ENCODE results near the gene TMEM178B. TPM values are rescaled to one million over a fixed set of nuclear protein-coding genes. Genes with fewer than 3 reads are reported as not detected.

TMEM178B gene
- total RNA-seq, 2 donors from 2014 or later = 1.7 to 4.1 TPM

- Histone ChIP-seq H3K9ac (ENCODE audit: extremely low read depth, low read length, poor library complexity, severe bottlenecking) (no peak overlapping the region), H3K27ac (ENCODE audit: low read depth, low read length) (no peak overlapping the region), H3K9me3 (ENCODE audit: control insufficient read depth, low read length) (no peaks in the 10 kb centered on the region), H3K36me3 (ENCODE audit: control insufficient read depth, insufficient read depth, low read length) (no peaks in the 10 kb centered on the region), H3K4me3 (ENCODE audit: low read length) (no peak overlapping the region), H3K4me1 (ENCODE audit: control insufficient read depth, insufficient read depth, low read length) (no peaks in the 10 kb centered on the region), H3K27me3 (ENCODE audit: control insufficient read depth, insufficient read depth, low read length, poor library complexity, severe bottlenecking) (peaks cover 8% of the 10 kb centered on the region)
- Mint-ChIP-seq H3K4me1 (no peaks in the 10 kb centered on the region), H3K4me3 (no peak overlapping the region), H3K27me3 (ENCODE audit: insufficient read depth) (no peaks in the 10 kb centered on the region), H3K36me3 (ENCODE audit: low read depth) (no peaks in the 10 kb centered on the region), H3K9me3 (no peaks in the 10 kb centered on the region), H3K27ac (no peak overlapping the region)
- WGBS, 2 experiments (ENCODE audit: insufficient coverage in 1 of 2, insufficient read length in 1 of 2) = 64 to 70% methylated on average over 4 to 5 of the region's 5 CpGs
- TF ChIP-seq CTCF (conservative IDR thresholded peaks at IDR 0.05) = peak; percentile 72
- peak; percentile 78 for DNase-seq
Observed at GRCh38 chr7:141231018-141231792, 157.3 kb downstream of the TMEM178B start.

- H3K4me1 ChIP-seq (ENCODE audit: control insufficient read depth, insufficient read depth, low read length) = no peaks in the 10 kb centered on the region
- no peak for TF ChIP-seq CTCF (conservative IDR thresholded peaks at IDR 0.05)
- H3K27ac ChIP-seq (ENCODE audit: low read depth, low read length) = no peak overlapping the region
- H3K36me3 ChIP-seq (ENCODE audit: control insufficient read depth, insufficient read depth, low read length) = no peaks in the 10 kb centered on the region
- H3K27me3 ChIP-seq (ENCODE audit: control insufficient read depth, insufficient read depth, low read length, poor library complexity, severe bottlenecking) = peaks cover 8% of the 10 kb centered on the region
- no peak overlapping the region for H3K4me3 ChIP-seq (ENCODE audit: low read length)
- peaks cover 4% of the 10 kb centered on the region for H3K4me1 Mint-ChIP-seq
- no peaks in the 10 kb centered on the region for H3K27me3 Mint-ChIP-seq (ENCODE audit: insufficient read depth)
- H3K9me3 ChIP-seq (ENCODE audit: control insufficient read depth, low read length) = no peaks in the 10 kb centered on the region
- H3K9me3 Mint-ChIP-seq = no peaks in the 10 kb centered on the region
- no peak overlapping the region for H3K9ac ChIP-seq (ENCODE audit: extremely low read depth, low read length, poor library complexity, severe bottlenecking)
- DNase-seq = no peak
- no peak overlapping the region for H3K27ac Mint-ChIP-seq
- 83 to 100% methylated on average over 1 to 4 of the region's 4 CpGs for WGBS, 2 experiments (ENCODE audit: insufficient coverage in 1 of 2, insufficient read length in 1 of 2)
- H3K36me3 Mint-ChIP-seq (ENCODE audit: low read depth) = no peaks in the 10 kb centered on the region
- H3K4me3 Mint-ChIP-seq = no peak overlapping the region
Observed at GRCh38 chr7:141232286-141233051, 158.6 kb downstream of the TMEM178B start.

GRCh38 chr7:141234335-141235105, 160.7 kb downstream of the TMEM178B start:
- WGBS, 2 experiments (ENCODE audit: insufficient coverage in 1 of 2, insufficient read length in 1 of 2) = 85 to 93% methylated on average over 5 to 8 of the region's 8 CpGs
- H3K4me1 Mint-ChIP-seq = peaks cover 10% of the 10 kb centered on the region

More at GRCh38 chr7:141234335-141235105, 160.7 kb downstream of the TMEM178B start:
- Histone ChIP-seq H3K9me3 (ENCODE audit: control insufficient read depth, low read length) (no peaks in the 10 kb centered on the region), H3K36me3 (ENCODE audit: control insufficient read depth, insufficient read depth, low read length) (no peaks in the 10 kb centered on the region), H3K27me3 (ENCODE audit: control insufficient read depth, insufficient read depth, low read length, poor library complexity, severe bottlenecking) (peaks cover 8% of the 10 kb centered on the region), H3K9ac (ENCODE audit: extremely low read depth, low read length, poor library complexity, severe bottlenecking) (no peak overlapping the region), H3K4me1 (ENCODE audit: control insufficient read depth, insufficient read depth, low read length) (no peaks in the 10 kb centered on the region), H3K4me3 (ENCODE audit: low read length) (no peak overlapping the region), H3K27ac (ENCODE audit: low read depth, low read length) (no peak overlapping the region)
- no peaks in the 10 kb centered on the region for H3K9me3 Mint-ChIP-seq
- no peak overlapping the region for H3K27ac Mint-ChIP-seq
- H3K36me3 Mint-ChIP-seq (ENCODE audit: low read depth) = no peaks in the 10 kb centered on the region
- TF ChIP-seq CTCF (conservative IDR thresholded peaks at IDR 0.05) = no peak
- no peak overlapping the region for H3K4me3 Mint-ChIP-seq
- no peaks in the 10 kb centered on the region for H3K27me3 Mint-ChIP-seq (ENCODE audit: insufficient read depth)
- no peak for DNase-seq
